PC-9 (cell line): ENCODE results near the gene TNRC6C.

Experiments
- CTCF ChIP-seq: fragments of 200-600 bp; sonication (generic); conservative IDR thresholded peaks from 2 replicates; pipeline ENCODE4 v1.6.1; 2017; ENCODE audit warnings: mixed run types, antibody characterized with exemption, mild to moderate bottlenecking, moderate library complexity
- EZH2 ChIP-seq: fragments of 200-600 bp; sonication (generic); IDR thresholded peaks from 2 replicates; pipeline ENCODE4 v1.8.0; 2017; ENCODE audit warnings: antibody characterized with exemption, low read depth

- TF ChIP-seq EZH2 (no peak), CTCF (no peak)
Observed at GRCh38 chr17:78072961-78073360, 114.5 kb downstream of the TNRC6C start.
